T47D (cell line): ENCODE measurements around the gene IGDCC3.
"Not testable (repeated sequence)": the region's sequence is repeated elsewhere in the genome, so short reads cannot be mapped to it uniquely, and the experiment has no call there.

Source experiments
- DNase-seq, 2 experiments: peaks; one replicate each; pipeline versions ENCODE4 v3.0.0 to v3.0.0-alpha.2; 2011 to 2012; ENCODE audit warnings: low read depth in 1 of 2, low spot score in 1 of 2
- JUND ChIP-seq: IDR thresholded peaks from 2 replicates; pipeline ENCODE4 v1.6.1; 2012; ENCODE audit warnings: low read depth
- in situ Hi-C: cut with HindIII; loops from 2 replicates; pipeline ENCODE4 v1.10.0; 2016; ENCODE audit warnings: low sequenced_read_pairs, low pct_unique_long_range_greater_than_20kb

The IGDCC3 gene

DNA sequence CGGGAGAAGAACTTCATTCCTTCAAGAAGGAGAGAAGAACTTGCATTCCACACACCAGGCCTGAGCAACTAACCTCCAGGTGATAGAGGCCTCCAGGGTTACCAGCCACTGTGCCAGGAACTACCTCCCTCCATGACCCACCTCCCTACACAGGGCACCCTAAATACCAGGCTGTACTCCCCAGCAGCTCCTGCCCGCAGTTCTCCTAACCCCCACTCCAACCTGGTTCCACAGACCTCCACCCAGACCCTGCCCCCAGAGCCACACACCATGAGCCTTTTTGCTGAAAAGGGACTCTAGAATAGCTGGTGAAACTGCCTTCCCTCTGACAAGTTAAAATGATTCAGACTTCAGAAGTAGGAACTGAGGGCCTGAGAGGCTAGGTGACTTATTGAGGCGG, 8.2 kb downstream of the IGDCC3 start:
- in situ Hi-C loops, result no loop called here
- no peak for DNase-seq
- no peak for TF ChIP-seq JUND

DNA sequence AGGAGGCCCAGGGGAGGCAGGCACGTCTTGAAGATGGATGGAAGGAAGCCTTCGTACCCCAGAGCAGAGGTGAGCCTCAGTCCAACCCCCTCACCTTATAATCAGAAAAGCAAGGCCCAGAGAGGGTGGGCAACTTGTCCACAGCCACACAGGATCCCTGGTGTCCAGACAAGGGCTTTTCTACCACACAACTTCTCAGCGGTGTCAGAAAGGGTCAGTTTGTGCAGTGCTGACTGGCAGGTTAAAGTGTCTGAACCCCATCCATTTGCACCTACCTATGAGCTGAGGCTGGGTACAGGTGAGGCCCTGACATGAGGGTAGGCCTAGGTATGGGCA, 8.6 kb downstream of the IGDCC3 start:
- in situ Hi-C loops, result no loop called here
- no peak for TF ChIP-seq JUND

DNA sequence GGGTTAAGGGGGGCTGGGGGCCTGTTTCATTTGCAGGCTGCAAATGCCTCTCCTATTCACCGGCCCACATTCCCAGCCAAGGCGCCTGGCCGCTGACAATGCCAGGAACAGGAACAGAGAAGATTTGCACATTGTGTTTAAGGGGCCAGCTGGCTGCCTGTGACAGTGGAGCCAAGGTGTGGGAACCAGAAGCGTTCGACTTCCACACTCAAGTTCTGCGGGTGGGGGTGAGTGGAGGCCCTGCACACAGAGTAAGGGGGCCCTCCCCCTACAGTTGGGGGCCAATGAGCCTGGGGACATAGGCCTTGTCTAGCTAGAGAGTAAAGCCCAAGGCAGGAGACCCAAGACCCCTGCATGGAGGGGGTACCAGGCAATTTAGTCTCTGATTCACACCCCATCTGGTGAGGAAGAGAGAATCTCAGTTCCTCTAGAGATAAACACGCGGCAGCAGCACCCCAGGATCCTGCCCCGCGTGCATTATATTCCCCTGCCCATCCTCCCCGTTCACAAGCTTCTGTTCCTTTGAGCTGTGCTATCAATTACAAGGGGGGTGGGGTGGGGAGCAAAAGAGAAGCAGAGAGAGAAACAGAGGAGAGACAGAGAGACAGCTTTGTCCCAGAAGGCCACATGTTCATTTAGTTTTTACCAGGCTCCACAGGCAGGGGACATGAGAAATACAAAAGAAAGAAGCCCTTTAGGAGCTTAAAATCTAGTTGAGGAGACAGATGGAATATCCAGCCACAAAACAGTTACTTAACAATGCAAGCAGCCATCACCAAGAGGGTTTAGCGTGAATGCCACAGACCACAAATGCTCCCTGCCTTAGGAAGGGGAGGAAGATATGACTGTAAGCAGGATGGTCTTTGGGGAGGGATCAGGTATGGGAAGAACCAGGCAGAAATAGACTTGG, 9.2 kb downstream of the IGDCC3 start:
- in situ Hi-C loops, result no loop called here
- DNase-seq, result no peak
- TF ChIP-seq JUND, result no peak

More for the DNA sequence above, 8.6 kb downstream of the IGDCC3 start:
- no peak for DNase-seq

DNA sequence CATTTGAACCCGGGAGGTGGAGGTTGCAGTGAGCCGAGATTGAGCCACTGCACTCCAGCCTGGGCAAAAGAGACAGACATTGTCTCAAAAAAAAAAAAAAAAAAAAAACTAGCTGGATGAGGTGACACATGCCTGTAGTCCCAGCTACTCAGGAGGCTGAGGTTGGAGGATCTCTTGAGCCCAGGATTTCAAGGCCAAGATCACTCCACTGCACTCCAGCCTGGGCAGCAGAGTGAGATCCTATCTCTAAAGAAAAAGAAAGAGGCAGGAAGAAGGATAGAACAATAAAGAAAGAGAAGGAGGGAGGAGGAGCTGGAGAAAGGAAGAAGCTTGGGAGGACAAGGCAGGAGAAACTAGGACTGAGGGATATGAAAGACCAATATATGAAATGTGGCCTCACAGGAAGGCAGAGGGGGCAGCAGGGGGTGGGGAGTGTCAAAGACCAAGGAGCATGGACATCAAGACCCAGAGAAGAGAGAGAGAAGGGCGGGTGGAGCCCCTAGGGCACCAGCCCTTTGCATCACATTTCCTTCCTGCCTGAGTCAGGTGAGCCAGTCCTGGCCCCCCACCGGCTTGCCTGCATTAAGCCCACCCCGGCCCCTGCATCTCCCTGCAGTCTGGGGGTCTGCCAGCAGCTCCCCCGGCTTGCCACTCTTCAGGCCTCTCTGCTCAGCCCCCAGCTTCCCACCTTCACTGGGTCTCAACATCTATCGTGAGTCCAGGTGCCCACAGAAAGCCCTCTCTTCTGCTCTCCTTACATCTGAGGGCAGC, 11.5 kb downstream of the IGDCC3 start:
- in situ Hi-C loops, result no loop called here
- TF ChIP-seq JUND, result no peak
- no peak for DNase-seq

DNA sequence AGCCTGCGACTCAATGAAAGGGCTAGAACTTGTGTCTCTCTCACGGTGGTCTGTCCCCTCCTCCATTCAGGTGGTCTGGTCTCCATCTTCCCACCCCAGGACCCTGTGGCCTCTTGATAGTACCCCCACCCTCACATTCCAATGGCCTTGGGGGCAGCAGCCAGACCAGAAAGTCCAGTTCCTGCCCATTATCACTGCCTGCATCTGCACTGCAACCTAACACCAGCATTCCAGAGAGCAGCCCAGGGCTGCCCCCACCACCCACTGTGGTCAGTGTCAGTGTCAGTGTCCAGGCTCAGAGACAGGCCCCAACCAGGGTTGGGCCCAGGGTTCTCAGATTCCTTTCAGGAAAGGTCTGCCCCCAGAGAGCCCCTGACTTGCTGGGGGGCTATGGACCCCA, 12.6 kb downstream of the IGDCC3 start:
- no peak for TF ChIP-seq JUND
- DNase-seq, result peak in 1 of 2 experiments; percentile 87

DNA sequence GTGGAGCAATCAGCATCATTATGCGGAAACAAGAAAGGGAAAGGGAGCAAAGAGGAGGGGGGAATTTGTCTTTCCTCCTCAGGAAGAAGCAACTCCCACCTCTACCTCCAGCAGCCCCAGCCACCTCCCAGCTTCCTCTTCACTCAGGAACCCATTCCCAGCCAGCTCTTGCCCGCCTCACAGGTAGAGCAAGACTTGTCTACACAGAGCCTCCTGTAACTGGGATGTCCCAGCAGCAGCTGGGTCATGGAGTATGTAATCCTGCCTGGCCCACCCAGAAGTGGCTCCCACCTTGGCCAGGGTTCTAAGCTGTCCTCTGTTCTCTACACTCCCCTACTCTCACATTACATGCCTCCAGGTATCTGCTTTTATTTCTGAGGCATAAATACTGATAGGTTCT, 14.0 kb downstream of the IGDCC3 start:
- in situ Hi-C loops, result no loop called here
- TF ChIP-seq JUND, result no peak
- no peak for DNase-seq

More for the DNA sequence above, 12.6 kb downstream of the IGDCC3 start:
- in situ Hi-C loops, result no loop called here

DNA sequence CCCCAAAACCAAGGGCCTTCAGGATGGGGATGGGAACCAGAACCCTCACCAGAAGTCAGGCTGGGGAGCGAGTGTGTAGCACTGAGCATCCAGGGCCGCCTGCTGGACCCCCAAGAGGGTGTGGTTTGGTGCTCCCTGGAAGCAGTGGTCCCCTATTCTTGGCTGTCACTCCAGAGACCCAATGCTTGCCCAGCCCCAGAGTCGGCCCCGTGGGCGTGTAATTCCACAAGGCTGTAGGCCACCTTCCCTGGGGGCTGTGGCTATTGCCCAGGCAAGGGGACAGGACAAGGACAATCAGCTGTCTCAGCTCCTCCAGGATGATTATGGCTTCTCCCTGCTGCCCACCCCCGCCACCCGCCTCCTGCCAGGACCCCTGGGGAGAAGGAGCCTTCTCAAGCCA, 14.5 kb downstream of the IGDCC3 start:
- TF ChIP-seq JUND, result no peak
- in situ Hi-C loops, result no loop called here
- DNase-seq, result no peak

DNA sequence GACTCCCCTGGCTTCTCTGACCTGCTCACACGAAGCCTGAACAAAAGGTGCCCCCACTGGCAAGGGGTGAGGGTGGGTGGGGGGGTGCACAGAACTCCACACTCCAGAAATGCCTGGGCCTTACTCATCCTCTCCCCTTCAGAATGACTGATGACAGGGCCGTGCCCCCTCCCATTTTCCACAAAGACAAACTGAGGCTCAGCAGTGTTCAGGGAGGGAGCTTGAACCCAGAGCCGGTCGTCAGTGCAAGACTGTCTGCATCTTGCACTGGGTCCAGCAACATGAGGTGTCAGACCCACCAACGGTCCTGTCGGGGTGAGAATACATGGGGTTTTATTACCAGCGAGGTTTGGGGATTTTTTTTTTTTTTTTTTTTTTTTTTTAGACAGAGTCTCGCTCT, 15.3 kb downstream of the IGDCC3 start:
- no peak for DNase-seq
- in situ Hi-C loops, result no loop called here
- TF ChIP-seq JUND, result no peak

DNA sequence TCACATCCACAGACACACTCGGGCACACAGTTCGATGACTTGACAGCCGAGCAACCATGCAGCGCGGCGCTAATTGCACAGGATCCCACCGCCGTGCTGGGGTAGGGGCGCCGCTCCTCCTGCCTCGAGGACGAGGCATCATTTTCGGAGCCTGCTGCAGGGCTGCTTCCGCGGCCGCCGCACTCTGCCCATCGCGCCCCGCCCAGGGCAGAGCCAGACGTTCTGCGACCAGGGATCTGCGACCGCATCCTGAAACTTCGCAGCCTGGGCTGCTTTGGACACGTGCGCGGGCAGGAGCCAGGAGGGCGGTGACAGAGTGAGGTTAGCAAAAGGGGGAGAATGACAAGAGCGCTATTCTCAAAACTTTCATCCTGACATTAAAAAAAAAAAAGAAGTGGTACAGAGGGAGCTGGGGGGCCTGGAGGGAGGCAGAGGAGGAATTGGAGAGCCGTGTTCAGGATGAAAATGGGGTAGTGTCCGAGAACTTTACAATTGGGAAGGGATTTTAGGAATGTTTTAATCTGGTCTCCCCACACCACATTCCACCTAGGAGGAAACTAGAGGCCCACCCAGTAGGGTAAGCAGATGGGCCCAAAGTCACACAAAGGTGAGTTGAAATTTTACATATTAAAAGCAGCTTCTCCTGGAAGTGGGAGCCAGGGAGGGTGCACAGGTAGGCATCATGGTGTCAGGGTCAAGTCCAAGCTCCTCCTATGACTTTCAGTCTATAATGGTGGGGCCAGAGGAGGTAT, 15.9 kb downstream of the IGDCC3 start:
- no peak for DNase-seq
- no peak for TF ChIP-seq JUND
- in situ Hi-C loops, result no loop called here

DNA sequence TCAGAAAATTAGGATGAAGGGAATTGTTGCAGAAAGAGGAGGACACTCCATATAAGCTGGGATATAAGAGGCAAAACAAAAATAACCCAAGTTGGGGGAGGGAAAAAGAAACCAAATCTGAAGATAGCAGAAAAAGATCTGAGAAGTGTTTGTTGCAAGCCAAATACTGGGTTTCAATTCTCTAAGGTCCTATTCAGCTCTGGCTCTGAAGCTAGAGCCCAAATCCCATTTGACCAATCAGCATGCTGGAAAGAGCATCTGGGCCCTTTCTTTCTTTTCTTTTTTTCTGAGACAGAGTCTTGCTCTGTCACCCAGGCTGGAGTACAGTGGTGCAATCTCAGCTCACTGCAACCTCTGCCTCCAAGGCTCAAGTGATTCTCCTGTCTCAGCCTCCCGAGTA, 17.3 kb downstream of the IGDCC3 start:
- in situ Hi-C loops, result no loop called here
- no peak for TF ChIP-seq JUND

DNA sequence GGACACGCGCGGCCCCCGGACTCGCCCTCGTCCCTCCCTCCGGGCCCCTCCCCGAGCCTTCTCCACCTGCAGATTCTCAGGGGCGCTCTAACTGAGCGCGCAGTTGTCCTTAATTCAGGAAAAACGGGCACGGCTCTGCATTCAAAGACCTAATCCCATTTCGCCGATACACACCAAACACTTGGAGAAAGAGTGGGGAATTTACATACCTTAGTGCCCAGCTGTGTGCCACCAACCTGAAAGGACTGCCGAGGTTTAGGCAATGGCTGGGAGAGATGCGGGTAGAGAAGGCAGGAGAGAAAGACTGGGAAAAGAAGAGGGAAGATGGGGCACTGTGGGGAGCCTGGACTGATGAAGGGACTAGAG, 21.8 kb downstream of the IGDCC3 start:
- no peak for TF ChIP-seq JUND
- no peak for DNase-seq

More for the DNA sequence above, 17.3 kb downstream of the IGDCC3 start:
- DNase-seq, result no peak

DNA sequence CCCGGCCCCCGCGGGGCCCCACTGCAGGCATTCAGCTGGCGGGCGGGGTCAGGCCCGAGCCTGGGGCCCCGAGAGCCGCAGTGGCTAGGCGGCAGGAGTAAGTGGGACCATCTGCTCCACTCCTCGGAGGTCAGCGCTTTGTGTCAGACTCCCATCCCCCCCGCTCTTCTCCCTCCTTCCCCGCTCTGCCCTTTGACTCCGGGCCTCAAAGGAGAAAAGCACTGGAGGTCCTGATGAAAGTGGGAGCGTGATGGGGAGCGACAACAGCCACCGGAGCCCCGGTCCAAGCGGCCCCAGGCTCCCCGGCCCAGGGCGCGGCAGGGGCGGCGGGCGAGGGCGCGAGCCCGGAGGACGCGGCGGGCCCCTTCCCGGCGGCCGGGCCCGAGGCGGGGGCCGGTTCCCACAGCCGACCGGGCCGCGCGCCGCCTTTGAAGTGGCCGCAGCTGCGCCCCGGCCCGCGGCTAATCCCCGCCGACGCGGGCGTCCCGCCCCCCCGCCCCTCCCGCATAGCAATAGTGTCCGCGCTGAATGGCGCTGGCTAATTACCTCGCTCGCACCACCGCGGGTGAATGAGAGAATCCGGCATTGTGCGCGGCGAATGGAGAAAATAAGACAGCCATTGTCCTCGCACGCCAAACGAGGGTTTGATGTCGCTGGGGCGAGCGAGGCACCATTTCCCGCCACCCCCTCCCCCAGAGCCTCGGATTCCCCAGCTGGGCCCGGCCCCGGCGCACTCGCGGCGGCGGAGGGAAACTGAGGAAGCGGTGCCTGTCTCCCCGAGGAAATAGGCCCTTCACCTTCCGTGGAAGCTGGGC, 22.4 kb downstream of the IGDCC3 start:
- no peak for DNase-seq
- in situ Hi-C loops, result no loop called here
- TF ChIP-seq JUND, result no peak

More for the DNA sequence above, 21.8 kb downstream of the IGDCC3 start:
- in situ Hi-C loops, result no loop called here

DNA sequence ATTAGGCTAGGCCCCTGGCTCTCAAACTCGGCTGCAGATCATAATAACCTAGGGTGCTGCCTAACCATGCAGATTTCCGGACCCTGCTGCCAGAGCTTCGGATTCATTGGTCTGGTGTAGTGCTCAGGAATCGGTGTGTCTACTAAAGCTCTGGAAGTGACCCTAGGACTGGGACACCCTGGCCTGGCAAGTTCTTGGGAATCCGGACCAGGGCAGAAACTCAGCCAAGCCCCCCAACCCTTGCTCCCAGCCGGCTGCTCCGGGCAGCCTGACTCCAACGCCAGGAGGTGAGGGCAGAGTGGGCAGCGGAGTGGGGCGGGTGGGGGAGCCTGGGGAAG, 23.0 kb downstream of the IGDCC3 start:
- no peak for TF ChIP-seq JUND
- no peak for DNase-seq
- in situ Hi-C loops, result no loop called here

DNA sequence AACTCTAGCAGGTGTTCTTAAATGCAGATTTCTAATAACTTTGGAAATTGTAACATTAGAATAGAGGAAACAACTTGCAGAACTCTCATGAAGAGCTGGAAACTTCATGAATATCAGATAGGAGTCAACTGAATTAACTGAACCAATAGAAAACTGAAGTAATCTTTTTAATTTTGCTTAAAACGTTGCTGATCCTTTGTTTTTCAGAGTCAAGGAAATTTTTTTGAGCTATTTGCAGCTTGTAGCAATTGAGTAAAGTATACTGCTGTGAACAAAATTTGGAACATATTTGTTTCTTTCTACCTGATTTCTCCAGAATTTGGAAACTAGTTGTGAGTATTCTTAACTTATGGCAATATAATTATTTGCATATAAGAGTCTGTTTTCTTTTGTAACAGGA, 25.8 kb downstream of the IGDCC3 start:
- in situ Hi-C loops, DNase-seq: not testable (repeated sequence)
